ENCODE data around the gene KLF6. TPM values are rescaled to one million over a fixed set of nuclear protein-coding genes. Genes with fewer than 3 reads are reported as not detected.

The KLF6 gene
- total RNA-seq, 1 donor: 47.8 TPM

- peak; percentile 68 for DNase-seq (ENCODE audit: low read depth)
- no peak for TF ChIP-seq CTCF (IDR thresholded peaks at IDR 0.05; ENCODE audit: insufficient read depth, low read length)
- no peak overlapping the region for H3K4me3 ChIP-seq (ENCODE audit: low read depth, low read length)
Observed at GRCh38 chr10:3775696-3776551, 9.1 kb downstream of the KLF6 start.

- no peak for TF ChIP-seq CTCF (IDR thresholded peaks at IDR 0.05; ENCODE audit: insufficient read depth, low read length)
- DNase-seq (ENCODE audit: low read depth): peak; percentile 90
- H3K4me3 ChIP-seq (ENCODE audit: low read depth, low read length): no peak overlapping the region
Observed at GRCh38 chr10:3774814-3775695, 10.0 kb downstream of the KLF6 start.

DNA sequence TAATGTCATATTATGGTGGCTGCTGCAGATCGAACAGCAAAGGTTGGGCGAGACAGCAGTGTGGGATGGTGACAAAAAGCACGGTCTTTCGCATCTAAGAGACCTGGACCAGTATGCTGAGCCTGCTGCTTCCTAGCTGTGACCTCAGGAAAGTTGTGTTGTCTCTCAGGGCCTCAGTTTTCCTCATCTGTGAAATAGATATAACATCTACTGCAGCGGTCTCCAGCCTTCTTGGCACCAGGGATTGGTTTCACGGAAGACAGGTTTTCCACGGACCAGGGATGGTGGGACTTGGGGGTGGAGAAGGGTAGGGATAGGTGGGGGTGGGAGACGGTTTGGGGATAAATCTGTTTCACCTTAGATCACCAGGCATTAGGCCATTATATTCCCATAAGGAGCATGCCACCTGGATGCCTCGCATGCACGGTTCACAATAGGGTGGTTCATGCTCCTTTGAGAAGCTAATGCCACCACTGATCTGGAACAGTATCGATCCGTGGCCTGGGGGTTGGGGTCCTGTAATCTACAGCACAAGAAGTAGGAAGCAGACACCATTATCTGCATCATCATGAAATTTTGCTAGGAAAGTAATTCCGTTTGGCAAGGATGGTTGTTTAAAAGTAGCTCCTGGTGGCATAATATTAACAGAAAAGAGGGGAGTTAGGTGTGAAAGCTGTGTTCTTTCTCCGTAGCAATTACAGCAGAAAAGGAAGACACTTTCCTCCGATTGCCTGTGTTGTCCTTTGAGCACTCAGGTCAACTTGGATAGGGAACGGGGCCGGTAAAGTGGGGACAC, 10.8 kb downstream of the KLF6 start:
- H3K4me3 ChIP-seq (ENCODE audit: low read depth, low read length): no peak overlapping the region
- DNase-seq (ENCODE audit: low read depth): peak; percentile 41
- TF ChIP-seq CTCF (IDR thresholded peaks at IDR 0.05; ENCODE audit: insufficient read depth, low read length): no peak

DNA sequence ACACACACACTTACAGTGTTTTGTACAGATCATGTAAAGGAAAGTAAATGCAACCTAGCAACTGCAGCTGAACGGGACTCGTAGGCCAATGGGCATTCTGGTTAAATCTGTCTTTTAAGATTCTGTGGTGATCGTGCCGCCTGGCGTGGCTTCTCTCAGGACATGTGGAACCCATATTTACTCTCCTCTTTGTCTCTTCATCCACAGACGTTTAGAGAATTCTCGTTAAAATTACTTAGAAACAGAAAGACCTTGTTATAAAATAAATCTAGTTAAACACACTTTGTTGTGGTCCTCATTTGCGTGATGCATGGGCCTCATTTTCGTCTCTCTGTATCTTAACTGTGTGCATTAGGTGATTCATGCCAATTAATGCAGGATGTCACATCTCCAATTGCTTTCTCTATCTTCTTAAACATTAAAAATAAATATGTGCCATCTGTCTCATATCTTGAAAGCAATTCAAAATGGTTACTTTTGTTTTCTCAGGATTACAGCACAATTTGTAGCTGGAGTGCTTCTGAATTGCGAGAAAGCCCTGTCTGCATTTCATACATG, 11.5 kb downstream of the KLF6 start:
- DNase-seq (ENCODE audit: low read depth): peak; percentile 28
- H3K4me3 ChIP-seq (ENCODE audit: low read depth, low read length): no peak overlapping the region
- TF ChIP-seq CTCF (IDR thresholded peaks at IDR 0.05; ENCODE audit: insufficient read depth, low read length): no peak

DNA sequence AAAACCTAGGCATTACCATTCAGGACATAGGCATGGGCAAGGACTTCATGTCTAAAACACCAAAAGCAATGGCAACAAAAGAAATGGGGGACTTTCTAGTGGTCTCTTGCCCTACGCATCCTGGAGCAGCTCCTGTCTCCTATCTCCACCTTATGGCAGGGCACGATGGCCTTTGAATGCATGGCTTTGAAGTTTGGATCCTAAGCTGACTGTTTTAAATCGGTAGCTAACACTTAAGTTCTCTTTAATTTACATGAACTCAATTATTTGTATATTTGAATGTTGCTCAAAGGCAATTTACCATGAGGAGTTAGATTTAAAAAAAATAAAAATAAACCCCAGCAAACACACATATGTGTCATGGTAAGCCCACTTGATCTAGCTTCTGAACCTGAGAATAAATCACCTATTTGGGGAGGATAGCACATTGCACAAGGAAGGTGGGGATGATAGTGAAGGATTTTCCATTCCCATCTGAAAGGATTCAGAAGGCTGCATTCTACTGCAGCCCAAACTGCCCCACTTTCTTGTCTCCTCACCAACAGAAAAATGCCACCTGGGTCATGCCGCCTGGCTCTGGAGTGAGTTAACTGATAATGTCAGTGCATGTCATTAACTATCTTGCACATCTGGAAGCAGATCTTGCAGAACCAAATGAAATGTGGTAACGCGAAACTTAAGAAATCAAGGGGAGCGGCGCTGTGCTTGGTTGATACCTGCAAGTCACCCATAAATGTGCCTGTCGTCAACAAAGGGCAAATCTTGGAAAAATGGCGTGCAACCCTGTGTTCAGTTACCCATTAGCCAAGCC, 12.4 kb downstream of the KLF6 start:
- TF ChIP-seq CTCF (IDR thresholded peaks at IDR 0.05; ENCODE audit: insufficient read depth, low read length): no peak
- H3K4me3 ChIP-seq (ENCODE audit: low read depth, low read length): no peak overlapping the region
- DNase-seq (ENCODE audit: low read depth): no peak
